CD4-positive, alpha-beta memory T cell (primary cell): ENCODE data around the gene DERL3. TPM values are rescaled to one million over a fixed set of nuclear protein-coding genes. Genes with fewer than 3 reads are reported as not detected.

Source experiments
- CTCF ChIA-PET: fragments of 350-600 bp; sonication (Branson Sonifier 250); formaldehyde crosslinking; loops from one replicate; lab custom pipeline; 2021; ENCODE audit warnings: inconsistent platforms; ENCODE audit not compliant: partially characterized antibody; lab: Charles Lee
- POLR2A ChIA-PET: fragments of 350-600 bp; sonication (Branson Sonifier 250); formaldehyde crosslinking; loops from one replicate; lab custom pipeline; 2021; ENCODE audit not compliant: partially characterized antibody; lab: Charles Lee
- DNase-seq, 5 donors: peaks; one replicate each; pipeline versions ENCODE4 v3.0.0 to v3.0.0-alpha.2; 2020 to 2022; ENCODE audit warnings: mixed read lengths in 1 of 5
- H3K27ac ChIP-seq: one replicate; pipeline ENCODE4 v1.7.0; 2013; ENCODE audit warnings: low read depth, low read length
- H3K27me3 ChIP-seq: 2 replicates; pipeline ENCODE4 v1.7.0; 2013; ENCODE audit warnings: mild to moderate bottlenecking, low read length, moderate library complexity; ENCODE audit not compliant: insufficient read depth
- H3K36me3 ChIP-seq: 2 replicates; pipeline ENCODE4 v1.7.0; 2013; ENCODE audit warnings: mild to moderate bottlenecking, low read length, moderate library complexity; ENCODE audit not compliant: insufficient read depth
- H3K4me1 ChIP-seq: 2 replicates; pipeline ENCODE4 v1.7.0; 2013; ENCODE audit warnings: mild to moderate bottlenecking, low read length, moderate library complexity; ENCODE audit not compliant: insufficient read depth
- H3K4me3 ChIP-seq, 2 donors: one replicate each; pipeline ENCODE4 v1.7.0; 2013; ENCODE audit warnings: low read length in 2 of 2, mild to moderate bottlenecking in 1 of 2
- H3K9me3 ChIP-seq, 2 donors: one replicate each; pipeline ENCODE4 v1.7.0; 2013; ENCODE audit warnings: low read length in 2 of 2, control low read depth in 1 of 2; ENCODE audit not compliant: control insufficient read depth in 1 of 2
- H3K27ac Mint-ChIP-seq, 7 donors: one replicate each; pipeline ENCODE4 v1.8.0; 2020 to 2021; ENCODE audit warnings: mixed read lengths in 7 of 7, mild to moderate bottlenecking in 6 of 7, inconsistent platforms in 3 of 7, moderate library complexity in 3 of 7
- H3K27me3 Mint-ChIP-seq, 2 donors: one replicate each; pipeline ENCODE4 v1.8.0; 2020 to 2021; ENCODE audit warnings: mixed read lengths in 2 of 2
- H3K36me3 Mint-ChIP-seq, 2 donors: one replicate each; pipeline ENCODE4 v1.8.0; 2020 to 2021; ENCODE audit warnings: mixed read lengths in 2 of 2, inconsistent platforms in 1 of 2, mild to moderate bottlenecking in 1 of 2
- H3K4me1 Mint-ChIP-seq, 4 donors: one replicate each; pipeline ENCODE4 v1.8.0; 2020 to 2021; ENCODE audit warnings: mixed read lengths in 4 of 4, mild to moderate bottlenecking in 1 of 4
- H3K4me3 Mint-ChIP-seq, 8 donors: one replicate each; pipeline ENCODE4 v1.8.0; 2020 to 2021; ENCODE audit warnings: mixed read lengths in 8 of 8, mild to moderate bottlenecking in 7 of 8, moderate library complexity in 6 of 8, inconsistent platforms in 3 of 8
- H3K9me3 Mint-ChIP-seq, 8 donors: one replicate each; pipeline ENCODE4 v1.8.0; 2020 to 2021; ENCODE audit warnings: mixed read lengths in 8 of 8, mild to moderate bottlenecking in 5 of 8, inconsistent platforms in 3 of 8, moderate library complexity in 1 of 8
- intact Hi-C: fragments of 100-400 bp; cut with micrococcal nuclease; formaldehyde crosslinking; loops from one replicate; pipeline ENCODE4 v1.15.1; 2023
- polyA plus RNA-seq, 2 donors: library from polyadenylated mRNA; unstranded; fragments of 300-500 nt; fragmentation: Illumina TruSeq; gene quantifications; one replicate each; pipeline ENCODE4 v1.2.3, GENCODE V29; 2021
- total RNA-seq, 2 experiments: library from RNA; stranded (reverse); gene quantifications; one replicate each; pipeline ENCODE4 v1.2.3, GENCODE V29; 2021

DERL3 gene
- total and polyA plus RNA-seq, 4 experiments from 2014 or later = 0.25 to 2.9 (median 1.7) TPM

DNA sequence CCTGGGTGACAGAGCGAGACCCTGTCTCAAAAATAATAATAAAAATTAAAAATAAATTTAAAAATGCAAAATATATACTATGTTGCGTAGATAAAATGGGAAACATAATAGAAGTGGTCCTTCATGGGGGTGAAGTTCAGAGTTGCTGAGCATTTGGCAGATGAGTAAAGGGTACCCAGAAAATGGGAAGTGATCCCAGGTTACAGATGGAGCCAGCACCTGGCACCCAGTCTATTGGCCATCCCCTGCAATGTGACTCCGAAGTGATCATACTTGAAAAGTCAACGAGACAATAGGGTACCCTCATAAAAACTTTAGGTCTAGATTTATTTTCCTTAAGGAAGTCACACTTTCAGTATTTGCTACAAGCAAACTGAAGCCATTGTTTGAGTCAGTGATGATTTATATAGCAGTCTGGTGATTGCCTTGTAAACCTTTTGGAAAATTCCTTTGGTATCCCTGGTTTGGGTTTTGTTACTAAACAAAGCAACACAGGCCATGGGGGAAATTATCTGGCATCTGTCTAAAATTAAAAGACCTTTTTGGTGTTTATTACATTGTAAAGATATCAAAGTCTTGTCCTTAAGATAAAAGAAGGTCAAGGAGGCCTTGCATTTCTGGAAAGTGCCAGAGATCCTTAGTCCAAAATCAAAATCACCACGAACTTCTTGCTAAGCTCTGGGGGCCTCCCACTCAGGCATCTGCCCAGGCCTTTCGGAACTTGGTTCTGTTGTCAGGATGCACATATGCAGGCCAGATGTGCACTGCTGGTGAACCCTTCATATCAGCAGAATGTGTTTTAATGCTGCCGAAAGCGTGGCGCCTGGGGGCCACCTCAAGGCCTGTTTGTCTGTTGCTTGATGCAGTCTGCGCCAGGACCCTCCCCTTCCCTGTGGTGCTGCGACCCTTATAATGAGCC, 47.7 kb downstream of the DERL3 start:
- intact Hi-C loops = no loop called here
- Mint-ChIP-seq H3K4me3 (no peak overlapping the region), H3K9me3 (no peaks in the 10 kb centered on the region), H3K4me1 (peaks cover 19 to 47% (median 33%) of the 10 kb centered on the region in 4 donors), H3K27me3 (no peaks in the 10 kb centered on the region), H3K36me3 (peaks cover 14 to 45% of the 10 kb centered on the region in 2 donors), H3K27ac (no peak overlapping the region)
- DNase-seq = no peak
- no peaks in the 10 kb centered on the region for H3K27me3 ChIP-seq
- H3K4me1 ChIP-seq = peaks cover 34% of the 10 kb centered on the region
- H3K9me3 ChIP-seq = no peaks in the 10 kb centered on the region
- H3K4me3 ChIP-seq = no peak overlapping the region
- POLR2A ChIA-PET = no interaction called here
- CTCF ChIA-PET = no interaction called here
- H3K27ac ChIP-seq = no peak overlapping the region
- peaks cover 21% of the 10 kb centered on the region for H3K36me3 ChIP-seq

- intact Hi-C loops = loop anchor here (5.0 kb wide), 1 partner anchor 72 kb away; no protein-coding TSS in a partner anchor
- Histone ChIP-seq H3K36me3 (peaks cover 20% of the 10 kb centered on the region), H3K4me3 (no peak overlapping the region), H3K27me3 (no peaks in the 10 kb centered on the region), H3K4me1 (peaks cover 34% of the 10 kb centered on the region), H3K9me3 (no peaks in the 10 kb centered on the region), H3K27ac (no peak overlapping the region)
- CTCF ChIA-PET = interaction anchor here (1.0 to 1.7 kb wide), 2 partner anchors 12 to 19 kb away, joined by 3 to 5 read pairs; no protein-coding TSS in a partner anchor
- no peak overlapping the region for H3K27ac Mint-ChIP-seq
- H3K4me3 Mint-ChIP-seq = peak overlapping the region in 2 of 8 donors; percentile 40 to 57
- POLR2A ChIA-PET = interaction anchor here (0.6 to 0.9 kb wide), 3 partner anchors 10 to 94 kb away, joined by 3 to 4 read pairs (median 3); no protein-coding TSS in a partner anchor
- no peak for DNase-seq
- H3K4me1 Mint-ChIP-seq = peaks cover 19 to 48% (median 34%) of the 10 kb centered on the region in 4 donors
- no peaks in the 10 kb centered on the region for H3K9me3 Mint-ChIP-seq
- H3K27me3 Mint-ChIP-seq = no peaks in the 10 kb centered on the region
- peaks cover 14 to 34% of the 10 kb centered on the region in 2 donors for H3K36me3 Mint-ChIP-seq
Measured at GRCh38 chr22:23789638-23790037, 49.2 kb downstream of the DERL3 start.

DNA sequence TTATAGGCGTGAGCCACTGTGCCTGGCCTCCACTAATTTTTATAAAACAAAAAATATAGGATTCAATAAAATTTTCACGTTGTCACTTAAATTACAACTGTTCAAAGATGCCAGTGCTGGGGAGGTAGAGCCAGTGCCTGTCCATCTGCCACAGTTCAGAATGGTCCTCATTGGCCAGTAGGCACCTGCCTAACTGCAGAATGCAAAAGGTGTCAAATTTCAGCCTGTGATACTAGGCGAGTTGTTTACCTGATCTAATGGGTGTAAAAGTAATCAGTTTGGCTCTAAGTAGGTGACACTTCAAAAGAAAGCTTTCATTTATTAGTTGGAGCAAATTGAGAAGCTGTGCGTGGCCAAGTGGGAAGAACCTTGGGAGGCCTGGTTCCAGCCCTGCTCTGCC, 49.7 kb downstream of the DERL3 start:
- H3K4me1 Mint-ChIP-seq = peaks cover 21 to 53% (median 38%) of the 10 kb centered on the region in 4 donors
- H3K27ac Mint-ChIP-seq = peak overlapping the region in 1 of 7 donors; percentile 93
- H3K4me3 Mint-ChIP-seq = peak overlapping the region in 3 of 8 donors; percentile 28 to 57 (median 40)
- peaks cover 14 to 30% of the 10 kb centered on the region in 2 donors for H3K36me3 Mint-ChIP-seq
- intact Hi-C loops = loop anchor here (5.0 kb wide), 1 partner anchor 72 kb away; no protein-coding TSS in a partner anchor
- no peak for DNase-seq
- H3K27me3 Mint-ChIP-seq = no peaks in the 10 kb centered on the region
- CTCF ChIA-PET = interaction anchor here (1.0 to 1.7 kb wide), 2 partner anchors 11 to 18 kb away, joined by 3 to 5 read pairs; no protein-coding TSS in a partner anchor
- no peak overlapping the region for H3K27ac ChIP-seq
- H3K9me3 ChIP-seq = no peaks in the 10 kb centered on the region
- no peak overlapping the region for H3K4me3 ChIP-seq
- POLR2A ChIA-PET = interaction anchor here (0.9 kb wide), 2 partner anchors 11 to 13 kb away, joined by 3 read pairs; no protein-coding TSS in a partner anchor
- no peaks in the 10 kb centered on the region for H3K27me3 ChIP-seq
- peaks cover 15% of the 10 kb centered on the region for H3K36me3 ChIP-seq
- peaks cover 34% of the 10 kb centered on the region for H3K4me1 ChIP-seq
- H3K9me3 Mint-ChIP-seq = no peaks in the 10 kb centered on the region

GRCh38 chr22:23787910-23788309, 50.9 kb downstream of the DERL3 start:
- Histone ChIP-seq H3K27ac (peak overlapping the region; percentile 98), H3K27me3 (no peaks in the 10 kb centered on the region), H3K4me3 (peak overlapping the region; percentile 55), H3K4me1 (peaks cover 34% of the 10 kb centered on the region), H3K9me3 (no peaks in the 10 kb centered on the region), H3K36me3 (peaks cover 6% of the 10 kb centered on the region)
- DNase-seq = no peak
- CTCF ChIA-PET = interaction anchor here (0.5 to 2.1 kb wide), 2 partner anchors 17 to 598 kb away, joined by 3 to 6 read pairs; no protein-coding TSS in a partner anchor
- peak overlapping the region; percentile 89 to 96 (median 91) for H3K4me3 Mint-ChIP-seq
- peaks cover 20 to 53% (median 37%) of the 10 kb centered on the region in 4 donors for H3K4me1 Mint-ChIP-seq
- no peaks in the 10 kb centered on the region for H3K27me3 Mint-ChIP-seq
- no peaks in the 10 kb centered on the region for H3K9me3 Mint-ChIP-seq
- H3K36me3 Mint-ChIP-seq = peaks cover 8 to 24% of the 10 kb centered on the region in 2 donors
- POLR2A ChIA-PET = interaction anchor here (1.1 to 2.4 kb wide), 4 partner anchors 17 to 369 kb away, joined by 3 to 15 read pairs (median 8); partner anchors contain the start of gene ZNF70
- intact Hi-C loops = loop anchor here (1.0 to 5.0 kb wide), 5 partner anchors 16 to 126 kb away; partner anchors contain the start of genes DERL3, MMP11 and ZNF70
- H3K27ac Mint-ChIP-seq = peak overlapping the region; percentile 90 to 95 (median 93)

- peak overlapping the region; percentile 90 to 95 (median 93) for H3K27ac Mint-ChIP-seq
- H3K9me3 ChIP-seq = no peaks in the 10 kb centered on the region
- H3K36me3 Mint-ChIP-seq = peaks cover 5 to 21% of the 10 kb centered on the region in 2 donors
- intact Hi-C loops = loop anchor here (1.0 to 5.0 kb wide), 5 partner anchors 15 to 127 kb away; partner anchors contain the start of genes DERL3, MMP11 and ZNF70
- H3K27ac ChIP-seq = peak overlapping the region; percentile 98
- H3K36me3 ChIP-seq = peaks cover 5% of the 10 kb centered on the region
- no peaks in the 10 kb centered on the region for H3K27me3 Mint-ChIP-seq
- H3K4me1 Mint-ChIP-seq = peaks cover 18 to 50% (median 36%) of the 10 kb centered on the region in 4 donors
- H3K9me3 Mint-ChIP-seq = no peaks in the 10 kb centered on the region
- no peaks in the 10 kb centered on the region for H3K27me3 ChIP-seq
- H3K4me1 ChIP-seq = peaks cover 34% of the 10 kb centered on the region
- peak overlapping the region; percentile 55 for H3K4me3 ChIP-seq
- ChIA-PET CTCF (interaction anchor here (1.4 to 2.1 kb wide), 2 partner anchors 16 to 59 kb away, joined by 3 to 6 read pairs; no protein-coding TSS in a partner anchor), POLR2A (interaction anchor here (1.0 to 2.4 kb wide), 9 partner anchors 13 to 369 kb away, joined by 3 to 15 read pairs (median 4); partner anchors contain the start of genes CABIN1 and ZNF70)
- DNase-seq = no peak
- peak overlapping the region; percentile 89 to 96 (median 91) for H3K4me3 Mint-ChIP-seq
Measured at GRCh38 chr22:23787600-23787896, 51.3 kb downstream of the DERL3 start.

DNA sequence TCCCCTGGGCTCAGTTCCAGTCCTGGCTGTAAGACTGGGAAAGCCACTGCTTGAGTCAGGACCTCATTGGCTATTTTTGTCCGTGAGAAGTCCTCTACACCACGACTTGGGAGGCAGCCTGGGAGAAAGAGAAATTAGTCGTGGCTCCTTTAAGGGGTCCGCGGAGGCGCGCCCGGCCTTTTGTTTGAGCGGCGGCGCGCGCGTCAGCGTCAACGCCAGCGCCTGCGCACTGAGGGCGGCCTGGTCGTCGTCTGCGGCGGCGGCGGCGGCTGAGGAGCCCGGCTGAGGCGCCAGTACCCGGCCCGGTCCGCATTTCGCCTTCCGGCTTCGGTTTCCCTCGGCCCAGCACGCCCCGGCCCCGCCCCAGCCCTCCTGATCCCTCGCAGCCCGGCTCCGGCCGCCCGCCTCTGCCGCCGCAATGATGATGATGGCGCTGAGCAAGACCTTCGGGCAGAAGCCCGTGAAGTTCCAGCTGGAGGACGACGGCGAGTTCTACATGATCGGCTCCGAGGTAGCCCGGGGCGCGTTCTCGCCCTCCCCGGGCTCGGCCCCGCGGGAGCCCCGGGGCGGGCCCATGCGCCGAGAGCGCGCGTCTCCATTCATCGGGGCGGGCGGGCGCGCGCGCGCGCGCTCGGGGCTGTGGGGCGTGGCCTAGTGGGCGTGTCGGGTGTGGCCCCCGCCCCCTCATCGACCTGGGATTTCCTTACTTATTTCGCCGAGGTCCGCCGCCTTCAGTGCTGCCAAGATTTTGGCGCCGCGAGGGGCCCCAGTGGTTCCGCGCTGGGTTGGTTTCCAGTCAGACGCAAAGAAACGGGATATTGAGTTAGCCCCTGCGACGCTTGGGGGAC, 51.8 kb downstream of the DERL3 start, which contains the start of gene SMARCB1:
Gene SMARCB1, plus strand, starts transcription at position 215 of the 848 bp plus-strand sequence. Its CDS starts 204 bp downstream, at position 419.
- peaks cover 16 to 45% (median 32%) of the 10 kb centered on the region in 4 donors for H3K4me1 Mint-ChIP-seq

More for the DNA sequence above, 51.8 kb downstream of the DERL3 start, which contains the start of gene SMARCB1:
- Histone ChIP-seq H3K4me1 (peaks cover 34% of the 10 kb centered on the region), H3K9me3 (no peaks in the 10 kb centered on the region), H3K27me3 (no peaks in the 10 kb centered on the region), H3K27ac (peak within 1 kb of the TSS; percentile 98), H3K36me3 (no peaks in the 10 kb centered on the region), H3K4me3 (peak within 1 kb of the TSS; percentile 55)
- POLR2A ChIA-PET = interaction anchor here (0.9 to 2.4 kb wide), 13 partner anchors 13 to 768 kb away, joined by 3 to 15 read pairs (median 4); partner anchors contain the start of genes CABIN1, GUCD1, MIF and SLC2A11
- Mint-ChIP-seq H3K36me3 (peaks cover 0 to 15% of the 10 kb centered on the region in 2 donors), H3K4me3 (peak within 1 kb of the TSS; percentile 89 to 96 (median 91)), H3K9me3 (no peaks in the 10 kb centered on the region), H3K27me3 (no peaks in the 10 kb centered on the region), H3K27ac (peak within 1 kb of the TSS; percentile 93 to 97 (median 95))
- DNase-seq = peak; percentile 86 to 89 (median 86)
- CTCF ChIA-PET = interaction anchor here (0.7 to 2.1 kb wide), 3 partner anchors 16 to 70 kb away, joined by 3 to 6 read pairs (median 5); partner anchors contain the start of gene SLC2A11
- intact Hi-C loops = loop anchor here (1.0 to 5.0 kb wide), 5 partner anchors 15 to 127 kb away; partner anchors contain the start of genes DERL3, MMP11 and ZNF70
